NCI-H128 (cell line): ENCODE results near the gene SNAI1.
"Not testable (repeated sequence)": the region's sequence is repeated elsewhere in the genome, so short reads cannot be mapped to it uniquely, and the experiment has no call there.

ENCODE experiments used
- DNase-seq: peaks from one replicate; lab custom pipeline; 2025; ENCODE audit not compliant: unreplicated experiment; lab: John Stamatoyannopoulos, UW

Gene SNAI1

GRCh38 chr20:49985617-49986016, 2.8 kb downstream of the SNAI1 start:
- no peak for DNase-seq

GRCh38 chr20:49986049-49986448, 3.3 kb downstream of the SNAI1 start:
- no peak for DNase-seq

- DNase-seq = no peak
These were observed 4.5 kb downstream of the SNAI1 start for GRCh38 chr20:49987015-49987867.

- no peak for DNase-seq
These were observed 5.3 kb downstream of the SNAI1 start for GRCh38 chr20:49987868-49988690.

- DNase-seq = no peak
These were observed 6.7 kb downstream of the SNAI1 start for GRCh38 chr20:49989234-49990065.

- no peak for DNase-seq
These were observed 7.5 kb downstream of the SNAI1 start for GRCh38 chr20:49990271-49990720.

- no peak for DNase-seq
These were observed 10.5 kb downstream of the SNAI1 start for GRCh38 chr20:49993301-49993751.

- DNase-seq = no peak
These were observed 12.8 kb downstream of the SNAI1 start for GRCh38 chr20:49995586-49995985.

GRCh38 chr20:49998478-49999188, 15.9 kb downstream of the SNAI1 start:
- DNase-seq = not testable (repeated sequence)

- DNase-seq = no peak
These were observed 16.5 kb downstream of the SNAI1 start for GRCh38 chr20:49999329-49999728.

GRCh38 chr20:50000548-50001222, 17.9 kb downstream of the SNAI1 start:
- DNase-seq = not testable (repeated sequence)

GRCh38 chr20:50001784-50002311, 19.1 kb downstream of the SNAI1 start:
- DNase-seq = no peak

- DNase-seq = no peak
These were observed 20.5 kb downstream of the SNAI1 start for GRCh38 chr20:50003253-50003656.

- no peak for DNase-seq
These were observed 21.4 kb downstream of the SNAI1 start for GRCh38 chr20:50004229-50004628.

GRCh38 chr20:50005471-50005981, 22.7 kb downstream of the SNAI1 start:
- no peak for DNase-seq

- no peak for DNase-seq
These were observed 24.6 kb downstream of the SNAI1 start for GRCh38 chr20:50007369-50007768.

- DNase-seq = no peak
These were observed 25.2 kb downstream of the SNAI1 start for GRCh38 chr20:50008007-50008406.

GRCh38 chr20:50009521-50010454, 27.0 kb downstream of the SNAI1 start:
- DNase-seq = no peak
